SK-N-SH (cell line): ENCODE data around the gene PCK1.

ENCODE experiments used
- CHD2 ChIP-seq: fragments of 150-350 bp; IDR thresholded peaks from 2 replicates; pipeline ENCODE4 v1.6.1; 2018; ENCODE audit warnings: low read length; ENCODE audit not compliant: partially characterized antibody
- EP300 ChIP-seq, 2 experiments: IDR thresholded peaks; 2 replicates each; pipeline versions ENCODE4 v1.4.0 to v1.6.1; 2012; ENCODE audit warnings: borderline replicate concordance in 1 of 2, low read depth in 1 of 2, low read length in 1 of 2
- FOXM1 ChIP-seq: IDR thresholded peaks from 2 replicates; pipeline ENCODE4 v1.4.0; 2012; ENCODE audit warnings: low read depth, mild to moderate bottlenecking
- NRF1 ChIP-seq: IDR thresholded peaks from 2 replicates; pipeline ENCODE4 v1.6.1; 2012; ENCODE audit warnings: low read depth, mild to moderate bottlenecking, low read length
- POLR2AphosphoS5 ChIP-seq: IDR thresholded peaks from 2 replicates; pipeline ENCODE4 v1.6.1; 2012; ENCODE audit warnings: low read depth, low read length
- RXRA ChIP-seq: IDR thresholded peaks from 2 replicates; pipeline ENCODE4 v1.4.0; 2012; ENCODE audit warnings: low read depth, mild to moderate bottlenecking, borderline replicate concordance
- TAF1 ChIP-seq: IDR thresholded peaks from 2 replicates; pipeline ENCODE4 v1.6.1; 2012; ENCODE audit warnings: low read depth, mild to moderate bottlenecking, low read length, moderate library complexity, borderline replicate concordance
- TF ChIP-seq, protein P1 (sequence below): IDR thresholded peaks from 2 replicates; pipeline ENCODE4 v1.6.1; 2012; ENCODE audit warnings: mild to moderate bottlenecking, low read depth, low read length, moderate library complexity
- TF ChIP-seq, protein P2 (sequence below): fragments of 200-600 bp; sonication (generic); IDR thresholded peaks from 2 replicates; pipeline ENCODE4 v1.6.1; 2017; ENCODE audit warnings: antibody characterized with exemption, mild to moderate bottlenecking, moderate library complexity

GRCh38 chr20:57581202-57582028 is 20.5 kb downstream of the PCK1 start:
- TF ChIP-seq FOXM1 (no peak), TAF1 (no peak), POLR2AphosphoS5 (no peak), RXRA (no peak), CHD2 (no peak), EP300 (IDR thresholded peaks at IDR 0.05; ENCODE audit: borderline replicate concordance in 1 of 2, low read depth in 1 of 2, low read length in 1 of 2) (no peak), NRF1 (no peak)
- TF ChIP-seq, protein P1, sequence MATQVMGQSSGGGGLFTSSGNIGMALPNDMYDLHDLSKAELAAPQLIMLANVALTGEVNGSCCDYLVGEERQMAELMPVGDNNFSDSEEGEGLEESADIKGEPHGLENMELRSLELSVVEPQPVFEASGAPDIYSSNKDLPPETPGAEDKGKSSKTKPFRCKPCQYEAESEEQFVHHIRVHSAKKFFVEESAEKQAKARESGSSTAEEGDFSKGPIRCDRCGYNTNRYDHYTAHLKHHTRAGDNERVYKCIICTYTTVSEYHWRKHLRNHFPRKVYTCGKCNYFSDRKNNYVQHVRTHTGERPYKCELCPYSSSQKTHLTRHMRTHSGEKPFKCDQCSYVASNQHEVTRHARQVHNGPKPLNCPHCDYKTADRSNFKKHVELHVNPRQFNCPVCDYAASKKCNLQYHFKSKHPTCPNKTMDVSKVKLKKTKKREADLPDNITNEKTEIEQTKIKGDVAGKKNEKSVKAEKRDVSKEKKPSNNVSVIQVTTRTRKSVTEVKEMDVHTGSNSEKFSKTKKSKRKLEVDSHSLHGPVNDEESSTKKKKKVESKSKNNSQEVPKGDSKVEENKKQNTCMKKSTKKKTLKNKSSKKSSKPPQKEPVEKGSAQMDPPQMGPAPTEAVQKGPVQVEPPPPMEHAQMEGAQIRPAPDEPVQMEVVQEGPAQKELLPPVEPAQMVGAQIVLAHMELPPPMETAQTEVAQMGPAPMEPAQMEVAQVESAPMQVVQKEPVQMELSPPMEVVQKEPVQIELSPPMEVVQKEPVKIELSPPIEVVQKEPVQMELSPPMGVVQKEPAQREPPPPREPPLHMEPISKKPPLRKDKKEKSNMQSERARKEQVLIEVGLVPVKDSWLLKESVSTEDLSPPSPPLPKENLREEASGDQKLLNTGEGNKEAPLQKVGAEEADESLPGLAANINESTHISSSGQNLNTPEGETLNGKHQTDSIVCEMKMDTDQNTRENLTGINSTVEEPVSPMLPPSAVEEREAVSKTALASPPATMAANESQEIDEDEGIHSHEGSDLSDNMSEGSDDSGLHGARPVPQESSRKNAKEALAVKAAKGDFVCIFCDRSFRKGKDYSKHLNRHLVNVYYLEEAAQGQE, result no peak
- TF ChIP-seq, protein P2, sequence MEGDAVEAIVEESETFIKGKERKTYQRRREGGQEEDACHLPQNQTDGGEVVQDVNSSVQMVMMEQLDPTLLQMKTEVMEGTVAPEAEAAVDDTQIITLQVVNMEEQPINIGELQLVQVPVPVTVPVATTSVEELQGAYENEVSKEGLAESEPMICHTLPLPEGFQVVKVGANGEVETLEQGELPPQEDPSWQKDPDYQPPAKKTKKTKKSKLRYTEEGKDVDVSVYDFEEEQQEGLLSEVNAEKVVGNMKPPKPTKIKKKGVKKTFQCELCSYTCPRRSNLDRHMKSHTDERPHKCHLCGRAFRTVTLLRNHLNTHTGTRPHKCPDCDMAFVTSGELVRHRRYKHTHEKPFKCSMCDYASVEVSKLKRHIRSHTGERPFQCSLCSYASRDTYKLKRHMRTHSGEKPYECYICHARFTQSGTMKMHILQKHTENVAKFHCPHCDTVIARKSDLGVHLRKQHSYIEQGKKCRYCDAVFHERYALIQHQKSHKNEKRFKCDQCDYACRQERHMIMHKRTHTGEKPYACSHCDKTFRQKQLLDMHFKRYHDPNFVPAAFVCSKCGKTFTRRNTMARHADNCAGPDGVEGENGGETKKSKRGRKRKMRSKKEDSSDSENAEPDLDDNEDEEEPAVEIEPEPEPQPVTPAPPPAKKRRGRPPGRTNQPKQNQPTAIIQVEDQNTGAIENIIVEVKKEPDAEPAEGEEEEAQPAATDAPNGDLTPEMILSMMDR, result no peak
